Measurements from ENCODE around the gene ARL6IP4.

GRCh38 chr12:122986258-122986871 lies 5.9 kb downstream of the ARL6IP4 start:
- TF ChIP-seq MYC (IDR thresholded peaks at IDR 0.05; ENCODE audit: insufficient read depth, insufficient read length, insufficient replicate concordance, low read length, severe bottlenecking) = no peak
- no peak for TF ChIP-seq SREBF2 (IDR thresholded peaks at IDR 0.05; ENCODE audit: low read length)
- TF ChIP-seq RAD21 (IDR thresholded peaks at IDR 0.05; ENCODE audit: insufficient read depth, low read depth, low read length) = no peak
- TF ChIP-seq CTCF (IDR thresholded peaks at IDR 0.05 in 2 of 3, conservative IDR thresholded peaks at IDR 0.05 in 1 of 3; ENCODE audit: control insufficient read depth in 2 of 3, extremely low read depth in 1 of 3, insufficient read depth in 1 of 3, low read depth in 3 of 3, low read length in 3 of 3) = no peak
- no peak for TF ChIP-seq ASH2L (IDR thresholded peaks at IDR 0.05; ENCODE audit: borderline replicate concordance, low read depth)
- no peak for TF ChIP-seq ZNF217 (IDR thresholded peaks at IDR 0.05)
- TF ChIP-seq POLR2A (IDR thresholded peaks at IDR 0.05; ENCODE audit: low read depth, low read length) = no peak
- no peak for TF ChIP-seq ETV6 (conservative IDR thresholded peaks at IDR 0.05 in 1 of 2, IDR thresholded peaks at IDR 0.05 in 1 of 2; ENCODE audit: borderline replicate concordance in 1 of 2, low read depth in 1 of 2)
- TF ChIP-seq CREM (IDR thresholded peaks at IDR 0.05; ENCODE audit: low read depth) = no peak
- TF ChIP-seq ATF2 (IDR thresholded peaks at IDR 0.05; ENCODE audit: low read length) = no peak
- TF ChIP-seq BACH1 (IDR thresholded peaks at IDR 0.05; ENCODE audit: borderline replicate concordance) = no peak
- no peak for TF ChIP-seq CHD1 (IDR thresholded peaks at IDR 0.05; ENCODE audit: low read depth, low read length)
- no peak for TF ChIP-seq RB1 (IDR thresholded peaks at IDR 0.05; ENCODE audit: borderline replicate concordance)

Data from GM12878 (cell line).